Astrocyte (in vitro differentiated cells and primary cell): Measurements from ENCODE around the gene ICAM5. TPM values are rescaled to one million over a fixed set of nuclear protein-coding genes. Genes with fewer than 3 reads are reported as not detected.

Experiments used
- DNase-seq: peaks from one replicate; pipeline ENCODE4 v3.0.0-alpha.2; 2010; ENCODE audit warnings: low read depth
- FAIRE-seq: peaks from 2 replicates; lab custom pipeline; 2011; peaks lifted over from hg19 to GRCh38; lab: Jason Lieb, UNC
- H2AFZ ChIP-seq: 2 replicates; pipeline ENCODE4 v1.6.0; 2012; ENCODE audit warnings: low read depth, low read length, inconsistent platforms
- H3K27ac ChIP-seq: 2 replicates; pipeline ENCODE4 v1.5.1; 2011; ENCODE audit warnings: low read depth, low read length, inconsistent platforms
- H3K27me3 ChIP-seq: 2 replicates; pipeline ENCODE4 v1.6.0; 2011; ENCODE audit warnings: low read length, inconsistent platforms; ENCODE audit not compliant: insufficient read depth
- H3K36me3 ChIP-seq: 2 replicates; pipeline ENCODE4 v1.5.1; 2011; ENCODE audit warnings: low read length, inconsistent platforms; ENCODE audit not compliant: insufficient read depth
- H3K4me1 ChIP-seq: 2 replicates; pipeline ENCODE4 v1.5.1; 2011; ENCODE audit warnings: low read length, inconsistent platforms; ENCODE audit not compliant: insufficient read depth
- H3K4me2 ChIP-seq: 2 replicates; pipeline ENCODE4 v1.6.0; 2012; ENCODE audit warnings: low read length, inconsistent platforms
- H3K4me3 ChIP-seq: 2 replicates; pipeline ENCODE4 v1.5.1; 2011; ENCODE audit warnings: low read depth, mild to moderate bottlenecking, low read length, inconsistent platforms; ENCODE audit not compliant: insufficient read depth
- H3K79me2 ChIP-seq: 2 replicates; pipeline ENCODE4 v1.6.0; 2012; ENCODE audit warnings: mild to moderate bottlenecking, low read length, inconsistent platforms; ENCODE audit not compliant: insufficient read depth
- H3K9ac ChIP-seq: 2 replicates; pipeline ENCODE4 v1.6.0; 2012; ENCODE audit warnings: mild to moderate bottlenecking, low read length, inconsistent platforms
- H3K9me3 ChIP-seq: 2 replicates; pipeline ENCODE4 v1.5.1; 2012; ENCODE audit warnings: low read depth, mild to moderate bottlenecking, low read length, inconsistent platforms; ENCODE audit not compliant: insufficient read depth
- H4K20me1 ChIP-seq: 2 replicates; pipeline ENCODE4 v1.6.0; 2012; ENCODE audit warnings: low read length, inconsistent platforms; ENCODE audit not compliant: insufficient read depth
- H3K27ac Mint-ChIP-seq: one replicate; pipeline ENCODE4 v1.8.0; 2021; ENCODE audit warnings: mild to moderate bottlenecking, mixed read lengths; ENCODE audit not compliant: unreplicated experiment
- H3K27me3 Mint-ChIP-seq: one replicate; pipeline ENCODE4 v1.8.0; 2021; ENCODE audit warnings: low read depth, mixed read lengths; ENCODE audit not compliant: unreplicated experiment
- H3K36me3 Mint-ChIP-seq: one replicate; pipeline ENCODE4 v1.8.0; 2021; ENCODE audit warnings: low read depth, mixed read lengths; ENCODE audit not compliant: unreplicated experiment
- H3K4me1 Mint-ChIP-seq: one replicate; pipeline ENCODE4 v1.8.0; 2021; ENCODE audit warnings: low read depth, mixed read lengths; ENCODE audit not compliant: unreplicated experiment
- H3K4me3 Mint-ChIP-seq: one replicate; pipeline ENCODE4 v1.8.0; 2021; ENCODE audit warnings: mild to moderate bottlenecking, moderate library complexity, mixed read lengths; ENCODE audit not compliant: unreplicated experiment
- H3K9me3 Mint-ChIP-seq: one replicate; pipeline ENCODE4 v1.8.0; 2021; ENCODE audit warnings: mild to moderate bottlenecking, mixed read lengths; ENCODE audit not compliant: unreplicated experiment
- EZH2 ChIP-seq: IDR thresholded peaks from 2 replicates; pipeline ENCODE4 v1.6.1; 2012; ENCODE audit warnings: mild to moderate bottlenecking, low read length, inconsistent platforms; ENCODE audit not compliant: insufficient read depth
- total RNA-seq: library from RNA; stranded (reverse); gene quantifications from 2 replicates; pipeline ENCODE4 v1.2.1, GENCODE V29; 2021
- TF ChIP-seq, protein P1 (sequence below): IDR thresholded peaks from 2 replicates; pipeline ENCODE4 v1.5.1; 2011; ENCODE audit warnings: low read depth, mild to moderate bottlenecking, inconsistent platforms, low read length, moderate library complexity; ENCODE audit not compliant: insufficient read depth

Gene ICAM5
- total RNA-seq, 1 donor from 2014 or later, result 0.07 TPM

DNA sequence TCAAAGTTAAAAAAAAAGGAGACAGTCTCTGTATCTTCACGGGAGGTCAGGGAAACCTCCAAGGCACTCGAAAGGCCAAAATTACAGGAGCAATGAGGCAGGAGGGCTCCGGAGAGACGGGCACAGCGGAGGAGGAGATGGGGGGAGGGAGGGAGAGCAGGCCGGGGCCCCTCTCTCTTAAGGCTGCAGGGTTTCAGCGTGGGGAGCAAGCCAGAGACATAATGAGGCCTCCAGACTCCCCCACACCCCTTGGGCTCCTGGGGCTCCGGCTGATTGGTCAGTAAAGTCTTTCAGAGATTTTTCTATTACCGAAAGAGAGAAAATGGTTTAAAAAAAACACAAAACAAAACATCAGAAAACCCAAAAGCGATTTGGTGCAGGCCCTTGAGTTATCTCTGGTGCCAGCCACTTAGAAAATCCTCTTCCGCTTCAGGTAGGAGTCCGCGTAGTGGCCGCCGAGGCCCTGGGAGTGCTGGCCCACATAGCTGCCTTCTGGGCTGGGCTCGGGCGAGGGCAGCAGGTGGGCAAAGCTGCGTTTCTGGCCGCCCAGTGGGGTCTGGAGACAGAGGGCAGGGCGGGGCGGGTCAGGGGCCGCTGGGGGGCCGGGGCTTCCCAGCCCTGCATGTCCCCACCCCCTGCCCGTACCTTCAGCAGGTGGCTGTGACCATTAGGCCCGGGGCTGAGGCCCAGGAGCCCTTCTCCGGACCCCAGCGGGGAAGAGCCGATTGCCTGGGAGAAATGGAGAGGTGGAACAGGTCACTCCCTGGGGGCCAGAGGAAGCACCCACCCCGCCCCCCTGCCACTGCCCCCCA, 27.5 kb downstream of the ICAM5 start:
- H3K36me3 Mint-ChIP-seq, result peaks cover 11% of the 10 kb centered on the region
- no peak overlapping the region for H3K27ac Mint-ChIP-seq
- Histone ChIP-seq H3K79me2 (peaks cover 6% of the 10 kb centered on the region), H3K4me2 (no peak overlapping the region), H3K4me1 (no peaks in the 10 kb centered on the region), H3K9ac (no peak overlapping the region), H3K4me3 (no peak overlapping the region), H3K9me3 (no peaks in the 10 kb centered on the region), H3K27me3 (no peaks in the 10 kb centered on the region), H3K27ac (no peak overlapping the region), H4K20me1 (peaks cover 6% of the 10 kb centered on the region), H3K36me3 (peaks cover 12% of the 10 kb centered on the region), H2AFZ (no peak overlapping the region)
- no peak for DNase-seq
- no peaks in the 10 kb centered on the region for H3K9me3 Mint-ChIP-seq
- peak overlapping the region; percentile 57 for H3K4me3 Mint-ChIP-seq
- no peak for FAIRE-seq
- no peaks in the 10 kb centered on the region for H3K27me3 Mint-ChIP-seq
- TF ChIP-seq, protein P1, sequence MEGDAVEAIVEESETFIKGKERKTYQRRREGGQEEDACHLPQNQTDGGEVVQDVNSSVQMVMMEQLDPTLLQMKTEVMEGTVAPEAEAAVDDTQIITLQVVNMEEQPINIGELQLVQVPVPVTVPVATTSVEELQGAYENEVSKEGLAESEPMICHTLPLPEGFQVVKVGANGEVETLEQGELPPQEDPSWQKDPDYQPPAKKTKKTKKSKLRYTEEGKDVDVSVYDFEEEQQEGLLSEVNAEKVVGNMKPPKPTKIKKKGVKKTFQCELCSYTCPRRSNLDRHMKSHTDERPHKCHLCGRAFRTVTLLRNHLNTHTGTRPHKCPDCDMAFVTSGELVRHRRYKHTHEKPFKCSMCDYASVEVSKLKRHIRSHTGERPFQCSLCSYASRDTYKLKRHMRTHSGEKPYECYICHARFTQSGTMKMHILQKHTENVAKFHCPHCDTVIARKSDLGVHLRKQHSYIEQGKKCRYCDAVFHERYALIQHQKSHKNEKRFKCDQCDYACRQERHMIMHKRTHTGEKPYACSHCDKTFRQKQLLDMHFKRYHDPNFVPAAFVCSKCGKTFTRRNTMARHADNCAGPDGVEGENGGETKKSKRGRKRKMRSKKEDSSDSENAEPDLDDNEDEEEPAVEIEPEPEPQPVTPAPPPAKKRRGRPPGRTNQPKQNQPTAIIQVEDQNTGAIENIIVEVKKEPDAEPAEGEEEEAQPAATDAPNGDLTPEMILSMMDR, result no peak
- TF ChIP-seq EZH2, result no peak
- peaks cover 6% of the 10 kb centered on the region for H3K4me1 Mint-ChIP-seq

DNA sequence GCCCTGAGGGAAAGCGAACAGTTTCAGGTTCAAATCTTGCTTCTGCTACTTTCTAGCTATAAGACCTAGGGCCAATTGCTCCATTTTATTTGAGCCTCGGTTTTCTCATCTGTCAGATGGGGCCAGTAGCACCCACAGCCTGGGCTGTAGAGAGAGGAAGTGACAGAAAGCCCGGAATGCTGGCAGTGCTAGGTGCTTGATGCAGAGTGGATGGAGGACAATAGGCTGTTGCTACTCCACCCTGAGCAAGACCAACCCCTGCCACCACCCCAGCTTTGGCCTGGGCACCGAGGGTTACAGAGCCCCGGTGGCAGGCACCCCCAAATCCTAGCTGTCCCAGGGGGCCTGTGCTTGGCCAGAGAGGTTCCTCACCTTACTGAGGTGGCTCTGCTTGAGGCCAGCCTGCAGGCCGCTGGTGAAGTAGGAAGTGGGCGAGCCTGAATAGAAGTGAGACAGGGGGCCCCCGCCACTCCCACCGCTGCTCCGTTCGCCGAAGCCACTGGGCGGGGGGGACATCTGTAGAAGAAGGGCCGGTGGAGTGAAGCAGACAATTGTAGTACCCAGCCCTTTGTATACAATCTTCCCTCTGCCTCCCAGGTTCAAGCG, 28.2 kb downstream of the ICAM5 start:
- Histone ChIP-seq H3K4me1 (no peaks in the 10 kb centered on the region), H3K79me2 (peaks cover 6% of the 10 kb centered on the region), H3K4me2 (no peak overlapping the region), H3K4me3 (no peak overlapping the region), H3K9me3 (no peaks in the 10 kb centered on the region), H3K9ac (no peak overlapping the region), H3K36me3 (peaks cover 12% of the 10 kb centered on the region), H4K20me1 (peaks cover 8% of the 10 kb centered on the region), H3K27ac (no peak overlapping the region), H3K27me3 (no peaks in the 10 kb centered on the region), H2AFZ (no peak overlapping the region)
- no peak for FAIRE-seq
- Mint-ChIP-seq H3K27ac (no peak overlapping the region), H3K9me3 (no peaks in the 10 kb centered on the region), H3K27me3 (no peaks in the 10 kb centered on the region), H3K4me3 (no peak overlapping the region), H3K4me1 (peaks cover 6% of the 10 kb centered on the region), H3K36me3 (peaks cover 11% of the 10 kb centered on the region)
- no peak for DNase-seq
- TF ChIP-seq, protein P1, result no peak
- TF ChIP-seq EZH2, result no peak
